ENCODE results near the gene DDX41.

Gene DDX41

GRCh38 chr5:177531209-177531940 lies 14.6 kb upstream of the DDX41 start:
- no peak overlapping the region for H3K27ac Mint-ChIP-seq (ENCODE audit: low read depth)
- H3K9me3 Mint-ChIP-seq = no peaks in the 10 kb centered on the region
- peaks cover 20% of the 10 kb centered on the region for H3K36me3 Mint-ChIP-seq (ENCODE audit: insufficient read depth)
- H3K4me3 Mint-ChIP-seq = no peak overlapping the region
- peaks cover 5% of the 10 kb centered on the region for H3K4me1 Mint-ChIP-seq
- H3K27me3 Mint-ChIP-seq = no peaks in the 10 kb centered on the region
- DNase-seq (ENCODE audit: low spot score in 2 of 2) (no peak), ATAC-seq (replicated peaks; ENCODE audit: extremely low read depth, poor library complexity, severe bottlenecking) (no peak)

DNA sequence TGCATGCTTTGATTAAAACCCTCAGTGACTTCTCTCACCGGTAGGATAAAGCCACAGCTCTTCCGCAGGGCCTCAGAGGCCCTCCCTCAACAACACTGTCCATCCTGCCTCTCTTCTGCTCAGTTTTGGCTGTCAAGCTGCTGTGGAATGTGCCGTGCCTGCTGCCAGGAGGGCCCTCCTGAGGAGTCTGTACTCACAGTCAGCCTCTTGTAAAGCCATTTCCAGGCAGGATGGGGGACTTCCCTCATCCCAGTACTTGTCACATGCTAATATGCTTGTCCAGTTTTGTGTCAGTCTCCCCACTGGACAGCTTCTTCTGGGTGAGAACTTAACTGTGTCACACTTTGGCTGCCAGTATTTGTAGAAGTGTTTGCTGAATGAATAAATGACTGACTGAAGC lies 13.9 kb upstream of the DDX41 start:
- Mint-ChIP-seq H3K27me3 (no peaks in the 10 kb centered on the region), H3K9me3 (no peaks in the 10 kb centered on the region), H3K4me3 (no peak overlapping the region), H3K27ac (ENCODE audit: low read depth) (no peak overlapping the region), H3K36me3 (ENCODE audit: insufficient read depth) (peaks cover 16% of the 10 kb centered on the region), H3K4me1 (peaks cover 5% of the 10 kb centered on the region)
- DNase-seq (ENCODE audit: low spot score in 2 of 2) = no peak
- no peak for ATAC-seq (replicated peaks; ENCODE audit: extremely low read depth, poor library complexity, severe bottlenecking)

DNA sequence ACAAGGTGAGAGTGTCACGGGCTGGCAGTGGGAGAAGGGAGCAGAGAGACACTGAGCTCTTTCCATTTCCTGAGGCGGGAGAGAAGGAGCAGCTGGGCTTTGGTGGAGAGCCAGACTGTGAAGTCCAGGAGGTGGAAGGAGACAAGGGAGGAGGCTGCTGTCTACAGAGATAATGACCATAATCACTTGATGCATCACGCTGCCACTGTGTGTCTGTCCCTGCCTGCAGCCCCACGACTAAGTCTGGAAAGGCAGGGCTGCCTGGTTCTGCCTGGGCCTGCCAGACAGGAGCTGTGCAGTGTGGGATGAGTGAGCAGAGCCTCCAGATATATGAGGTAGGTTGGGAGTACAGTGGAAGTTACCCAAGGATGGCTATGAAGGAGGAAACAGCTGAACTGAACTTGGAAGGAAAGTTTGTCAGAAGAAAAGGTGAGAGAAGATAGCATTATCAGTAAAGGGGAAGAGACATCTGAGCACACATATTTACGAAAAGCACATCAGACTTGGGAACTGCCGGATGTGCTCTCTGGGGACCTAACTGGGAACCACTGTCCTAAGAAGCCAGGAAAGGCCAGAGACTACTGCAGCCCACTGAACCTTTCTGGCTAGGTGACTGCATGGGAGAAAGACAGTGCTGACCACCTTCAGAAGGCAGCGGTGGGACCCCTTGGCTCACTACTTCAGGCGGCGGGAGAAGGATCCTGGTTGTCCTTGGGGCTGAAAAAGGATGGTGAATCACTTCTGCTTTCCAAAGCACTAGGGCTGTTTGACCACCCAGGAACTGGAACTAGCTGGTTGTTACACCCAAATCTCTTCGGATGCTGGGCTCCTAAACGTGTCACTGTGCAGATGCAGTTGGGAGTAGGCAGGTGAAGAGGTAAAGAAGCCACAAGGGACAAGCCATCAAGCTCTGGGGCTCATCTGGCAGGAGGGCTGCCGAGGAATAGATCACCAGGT lies 12.8 kb upstream of the DDX41 start:
- Mint-ChIP-seq H3K9me3 (no peaks in the 10 kb centered on the region), H3K4me3 (no peak overlapping the region), H3K27me3 (no peaks in the 10 kb centered on the region), H3K27ac (ENCODE audit: low read depth) (no peak overlapping the region), H3K36me3 (ENCODE audit: insufficient read depth) (peaks cover 9% of the 10 kb centered on the region), H3K4me1 (peaks cover 5% of the 10 kb centered on the region)
- no peak for DNase-seq (ENCODE audit: low spot score in 2 of 2)
- ATAC-seq (replicated peaks; ENCODE audit: extremely low read depth, poor library complexity, severe bottlenecking) = no peak

- no peak overlapping the region for H3K27ac Mint-ChIP-seq (ENCODE audit: low read depth)
- ATAC-seq (replicated peaks; ENCODE audit: extremely low read depth, poor library complexity, severe bottlenecking) (no peak), DNase-seq (ENCODE audit: low spot score in 2 of 2) (no peak)
- no peaks in the 10 kb centered on the region for H3K9me3 Mint-ChIP-seq
- H3K36me3 Mint-ChIP-seq (ENCODE audit: insufficient read depth) = peaks cover 9% of the 10 kb centered on the region
- H3K4me3 Mint-ChIP-seq = no peak overlapping the region
- H3K4me1 Mint-ChIP-seq = peaks cover 5% of the 10 kb centered on the region
- no peaks in the 10 kb centered on the region for H3K27me3 Mint-ChIP-seq
Measured at GRCh38 chr5:177528631-177529030, 11.9 kb upstream of the DDX41 start.

DNA sequence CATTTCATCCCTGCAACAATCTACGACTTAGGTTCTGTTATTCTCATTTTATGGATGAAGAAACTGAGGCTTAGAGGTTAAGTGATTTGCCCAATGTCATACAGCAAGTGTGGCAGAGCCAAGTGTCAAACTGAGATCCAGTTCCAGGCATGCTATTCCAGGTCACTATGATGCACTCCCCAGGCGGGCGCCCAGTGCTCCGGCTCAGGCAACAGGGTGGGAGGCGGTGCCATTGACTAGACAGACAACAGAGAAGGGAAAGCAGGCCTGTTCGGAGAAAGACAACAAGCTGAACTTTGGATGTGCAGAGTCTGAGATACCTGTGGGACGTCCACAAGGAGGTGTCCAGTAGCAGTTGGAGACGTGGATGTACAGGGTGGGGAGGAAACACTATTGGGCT lies 10.8 kb upstream of the DDX41 start:
- H3K27me3 Mint-ChIP-seq = no peaks in the 10 kb centered on the region
- no peak for ATAC-seq (replicated peaks; ENCODE audit: extremely low read depth, poor library complexity, severe bottlenecking)
- no peaks in the 10 kb centered on the region for H3K9me3 Mint-ChIP-seq
- no peak overlapping the region for H3K27ac Mint-ChIP-seq (ENCODE audit: low read depth)
- H3K4me1 Mint-ChIP-seq = peaks cover 10% of the 10 kb centered on the region
- H3K4me3 Mint-ChIP-seq = no peak overlapping the region
- DNase-seq (ENCODE audit: low spot score in 2 of 2) = no peak
- H3K36me3 Mint-ChIP-seq (ENCODE audit: insufficient read depth) = peaks cover 7% of the 10 kb centered on the region

GRCh38 chr5:177526791-177527190 lies 10.0 kb upstream of the DDX41 start:
- ATAC-seq (replicated peaks; ENCODE audit: extremely low read depth, poor library complexity, severe bottlenecking) = no peak
- no peaks in the 10 kb centered on the region for H3K9me3 Mint-ChIP-seq
- no peaks in the 10 kb centered on the region for H3K27me3 Mint-ChIP-seq
- no peak overlapping the region for H3K4me3 Mint-ChIP-seq
- no peak overlapping the region for H3K27ac Mint-ChIP-seq (ENCODE audit: low read depth)
- DNase-seq (ENCODE audit: low spot score in 2 of 2) = no peak
- peaks cover 7% of the 10 kb centered on the region for H3K4me1 Mint-ChIP-seq
- H3K36me3 Mint-ChIP-seq (ENCODE audit: insufficient read depth) = peaks cover 10% of the 10 kb centered on the region

GRCh38 chr5:177526191-177526590 lies 9.4 kb upstream of the DDX41 start:
- DNase-seq (ENCODE audit: low spot score in 2 of 2) = no peak
- Mint-ChIP-seq H3K27me3 (no peaks in the 10 kb centered on the region), H3K27ac (ENCODE audit: low read depth) (no peak overlapping the region), H3K4me1 (peaks cover 12% of the 10 kb centered on the region), H3K9me3 (no peaks in the 10 kb centered on the region), H3K36me3 (ENCODE audit: insufficient read depth) (peaks cover 12% of the 10 kb centered on the region), H3K4me3 (no peak overlapping the region)
- ATAC-seq (replicated peaks; ENCODE audit: extremely low read depth, poor library complexity, severe bottlenecking) = no peak

GRCh38 chr5:177524941-177525655 lies 8.3 kb upstream of the DDX41 start:
- Mint-ChIP-seq H3K9me3 (no peaks in the 10 kb centered on the region), H3K4me1 (peaks cover 23% of the 10 kb centered on the region), H3K27me3 (no peaks in the 10 kb centered on the region), H3K36me3 (ENCODE audit: insufficient read depth) (peaks cover 10% of the 10 kb centered on the region), H3K4me3 (no peak overlapping the region), H3K27ac (ENCODE audit: low read depth) (no peak overlapping the region)
- DNase-seq (ENCODE audit: low spot score in 2 of 2) = no peak
- no peak for ATAC-seq (replicated peaks; ENCODE audit: extremely low read depth, poor library complexity, severe bottlenecking)

DNA sequence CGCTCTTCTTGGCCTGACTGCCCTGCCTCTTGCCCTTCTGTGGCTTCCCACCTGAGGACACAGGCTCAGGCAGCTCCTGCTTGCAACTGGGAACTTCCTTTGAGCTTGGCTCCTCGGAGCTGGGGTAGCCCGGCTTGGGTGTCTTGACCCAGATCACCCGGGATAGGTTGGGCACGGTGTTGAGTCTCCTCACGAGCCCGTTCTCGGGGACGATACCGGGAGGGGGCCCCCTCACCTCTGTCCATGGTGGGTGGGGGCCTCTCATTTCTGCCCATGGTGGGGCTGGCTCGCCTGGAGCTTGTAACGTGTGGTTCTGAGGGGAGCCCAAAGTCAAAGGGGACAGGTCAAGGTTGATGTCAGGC lies 7.8 kb upstream of the DDX41 start:
- H3K9me3 Mint-ChIP-seq = no peaks in the 10 kb centered on the region
- H3K27me3 Mint-ChIP-seq = no peaks in the 10 kb centered on the region
- H3K4me3 Mint-ChIP-seq = no peak overlapping the region
- DNase-seq (ENCODE audit: low spot score in 2 of 2) (no peak), ATAC-seq (replicated peaks; ENCODE audit: extremely low read depth, poor library complexity, severe bottlenecking) (no peak)
- H3K4me1 Mint-ChIP-seq = peaks cover 28% of the 10 kb centered on the region
- peak overlapping the region; percentile 32 for H3K27ac Mint-ChIP-seq (ENCODE audit: low read depth)
- peaks cover 11% of the 10 kb centered on the region for H3K36me3 Mint-ChIP-seq (ENCODE audit: insufficient read depth)

GRCh38 chr5:177523711-177524538 lies 7.2 kb upstream of the DDX41 start:
- Mint-ChIP-seq H3K4me3 (no peak overlapping the region), H3K9me3 (no peaks in the 10 kb centered on the region), H3K27ac (ENCODE audit: low read depth) (peak overlapping the region; percentile 32), H3K36me3 (ENCODE audit: insufficient read depth) (peaks cover 12% of the 10 kb centered on the region), H3K4me1 (peaks cover 28% of the 10 kb centered on the region), H3K27me3 (no peaks in the 10 kb centered on the region)
- DNase-seq (ENCODE audit: low spot score in 2 of 2) (no peak), ATAC-seq (replicated peaks; ENCODE audit: extremely low read depth, poor library complexity, severe bottlenecking) (no peak)

DNA sequence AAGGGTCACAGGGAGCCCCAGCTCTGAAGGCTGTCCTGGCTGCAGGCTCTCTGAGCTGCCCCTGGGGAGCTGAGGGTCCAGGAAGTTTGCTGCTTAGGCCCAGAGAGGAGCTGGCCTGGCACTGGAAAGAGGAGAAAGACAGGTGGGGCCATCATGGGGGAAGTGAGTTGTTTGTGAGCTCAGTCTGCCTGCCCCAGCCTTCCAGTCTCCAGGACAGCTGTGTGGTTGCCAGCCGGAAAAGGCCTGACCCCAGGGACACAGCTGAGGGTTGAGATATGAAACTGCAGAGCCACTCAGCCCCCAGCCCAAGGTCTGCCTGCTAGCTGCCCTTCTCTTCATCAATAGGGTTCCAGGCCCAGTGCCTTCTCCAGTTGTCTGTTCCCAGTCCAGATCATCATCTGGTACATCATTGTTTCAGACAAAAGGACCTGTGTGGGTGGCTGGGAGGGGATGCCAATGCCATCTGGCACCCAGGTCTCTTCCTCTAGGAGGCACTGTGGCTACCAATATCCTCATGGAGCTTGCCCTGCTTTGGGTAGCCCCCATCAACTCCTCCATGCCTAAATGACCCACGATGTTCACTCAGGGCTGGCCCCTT lies 4.3 kb upstream of the DDX41 start:
- DNase-seq (ENCODE audit: low spot score in 2 of 2) (no peak), ATAC-seq (replicated peaks; ENCODE audit: extremely low read depth, poor library complexity, severe bottlenecking) (no peak)
- no peaks in the 10 kb centered on the region for H3K9me3 Mint-ChIP-seq
- peaks cover 21% of the 10 kb centered on the region for H3K36me3 Mint-ChIP-seq (ENCODE audit: insufficient read depth)
- peak overlapping the region; percentile 86 for H3K27ac Mint-ChIP-seq (ENCODE audit: low read depth)
- peaks cover 45% of the 10 kb centered on the region for H3K4me1 Mint-ChIP-seq
- no peak overlapping the region for H3K4me3 Mint-ChIP-seq
- no peaks in the 10 kb centered on the region for H3K27me3 Mint-ChIP-seq

DNA sequence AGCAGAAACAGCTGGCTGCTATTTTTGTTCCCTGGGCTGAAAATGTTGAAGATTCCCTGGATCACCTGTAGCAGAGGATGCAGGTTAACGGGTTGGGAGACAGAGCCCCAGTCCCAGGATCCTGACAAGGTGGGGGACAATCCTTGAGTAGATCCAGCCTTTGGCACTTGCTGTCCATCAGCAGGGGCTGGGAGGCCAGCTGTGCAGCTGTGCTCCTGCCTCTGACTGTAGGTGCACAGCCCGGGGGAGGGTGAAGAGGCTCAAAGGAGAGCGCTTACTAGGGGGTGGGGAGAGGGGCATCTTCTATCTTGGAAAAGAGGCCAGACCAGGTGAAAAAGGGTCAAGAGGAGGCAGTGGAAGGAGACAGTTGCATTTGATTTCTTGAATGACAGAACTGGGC lies 3.5 kb upstream of the DDX41 start:
- no peak for ATAC-seq (replicated peaks; ENCODE audit: extremely low read depth, poor library complexity, severe bottlenecking)
- peak overlapping the region; percentile 86 for H3K27ac Mint-ChIP-seq (ENCODE audit: low read depth)
- H3K36me3 Mint-ChIP-seq (ENCODE audit: insufficient read depth) = peaks cover 22% of the 10 kb centered on the region
- no peaks in the 10 kb centered on the region for H3K9me3 Mint-ChIP-seq
- H3K27me3 Mint-ChIP-seq = no peaks in the 10 kb centered on the region
- DNase-seq (ENCODE audit: low spot score in 2 of 2) = no peak
- no peak overlapping the region for H3K4me3 Mint-ChIP-seq
- H3K4me1 Mint-ChIP-seq = peaks cover 52% of the 10 kb centered on the region

Measured in central memory CD8-positive, alpha-beta T cell (primary cell).